SIG-M5 treated with dmso at 0.1 percent for 504 hours (cell line): ENCODE results near the gene B3GALT4.
A peak's percentile ranks its signal among the peaks of the same experiment; 100 is the strongest.

ENCODE experiments used
- DNase-seq: peaks from one replicate; lab custom pipeline; 2025; ENCODE audit not compliant: unreplicated experiment; lab: John Stamatoyannopoulos, UW

B3GALT4 gene

DNA sequence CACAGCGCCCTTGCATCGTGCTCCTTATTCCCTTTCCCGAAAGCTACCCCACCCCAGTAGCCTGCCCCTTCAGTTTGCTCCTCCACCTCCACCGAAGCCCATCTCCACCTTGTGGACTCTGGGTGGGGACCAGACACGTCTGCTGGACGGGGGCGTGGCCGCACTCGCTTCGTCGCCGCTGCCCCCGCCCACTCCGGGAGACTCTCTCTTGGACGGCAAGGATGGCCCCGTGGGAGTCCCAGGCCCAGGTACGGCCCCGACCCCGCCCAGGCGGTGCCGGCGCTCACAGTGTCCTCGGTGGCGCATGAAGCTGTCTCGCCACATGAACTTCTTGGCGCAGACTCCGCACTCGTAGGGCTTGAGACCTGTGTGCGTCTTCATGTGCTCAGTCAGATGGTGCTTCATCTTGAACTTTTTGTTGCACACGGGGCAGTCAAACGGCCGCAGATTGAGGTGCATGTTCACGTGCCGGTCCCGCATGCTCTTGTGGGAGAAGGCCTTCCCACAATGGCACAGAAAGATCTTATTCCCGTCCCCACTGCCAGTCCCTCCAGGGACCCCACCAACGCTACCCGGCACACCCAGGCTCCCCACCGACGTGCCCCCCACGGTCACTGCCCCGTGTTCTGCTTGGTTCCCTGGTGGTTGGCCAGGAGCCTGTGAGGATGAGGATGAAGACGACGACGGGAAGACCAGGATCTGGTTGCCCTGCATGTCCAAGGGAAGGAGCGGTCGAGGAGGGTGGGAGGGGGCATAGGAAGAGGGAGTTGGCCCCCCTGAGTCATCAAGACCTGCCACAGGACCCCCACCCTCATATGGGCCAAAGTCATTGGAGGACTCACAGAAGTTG lies 38.2 kb downstream of the B3GALT4 start:
- DNase-seq, result no peak

GRCh38 chr6:33315793-33316602 lies 39.1 kb downstream of the B3GALT4 start:
- DNase-seq, result no peak

- DNase-seq, result no peak
Measured at GRCh38 chr6:33316603-33317418, 39.9 kb downstream of the B3GALT4 start.

DNA sequence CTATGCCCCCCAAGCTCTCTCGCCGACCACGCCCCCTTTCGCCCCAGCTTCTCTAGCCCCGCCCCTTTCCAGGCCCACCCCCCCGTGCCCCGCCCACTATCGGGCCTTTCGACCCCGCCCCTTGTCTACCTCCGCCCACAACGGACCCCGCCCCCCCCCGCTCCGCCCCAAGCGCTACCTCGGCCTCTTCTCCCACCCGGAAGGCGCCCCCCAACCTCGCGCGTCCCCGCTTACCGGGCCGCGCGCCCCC lies 40.4 kb downstream of the B3GALT4 start:
- DNase-seq, result no peak

GRCh38 chr6:33317669-33318425 lies 40.9 kb downstream of the B3GALT4 start, which contains the start of gene ZBTB22:
Gene ZBTB22 (minus strand): TSS chr6:33317744. CDS start chr6:33316916, 828 bp downstream.
- peak; percentile 96 for DNase-seq

- DNase-seq, result no peak
Measured at GRCh38 chr6:33318426-33319073, 41.6 kb downstream of the B3GALT4 start.

GRCh38 chr6:33319939-33320314 lies 43.0 kb downstream of the B3GALT4 start:
- DNase-seq, result no peak

- no peak for DNase-seq
Measured at GRCh38 chr6:33320315-33321181, 43.6 kb downstream of the B3GALT4 start.

DNA sequence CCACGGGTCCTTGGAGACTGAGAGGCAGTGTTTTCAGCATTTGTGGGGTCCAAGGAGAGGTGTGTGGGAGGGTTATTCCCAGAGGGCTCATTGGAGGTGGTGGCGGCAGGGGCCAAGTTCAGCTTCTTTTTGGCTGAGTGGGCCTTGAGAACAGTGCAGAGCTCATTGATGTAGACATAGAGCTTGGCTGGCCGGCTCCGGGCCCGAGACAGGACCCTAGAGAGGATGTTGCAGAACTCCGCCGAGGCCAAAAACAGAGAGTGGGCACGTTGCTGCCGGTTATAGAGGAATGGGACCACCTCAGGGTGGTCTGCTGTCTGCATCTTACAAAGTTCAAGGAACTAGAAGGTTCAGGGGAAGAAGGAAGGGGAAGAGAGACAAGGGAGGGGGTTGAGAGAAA lies 44.3 kb downstream of the B3GALT4 start:
- DNase-seq, result no peak

DNA sequence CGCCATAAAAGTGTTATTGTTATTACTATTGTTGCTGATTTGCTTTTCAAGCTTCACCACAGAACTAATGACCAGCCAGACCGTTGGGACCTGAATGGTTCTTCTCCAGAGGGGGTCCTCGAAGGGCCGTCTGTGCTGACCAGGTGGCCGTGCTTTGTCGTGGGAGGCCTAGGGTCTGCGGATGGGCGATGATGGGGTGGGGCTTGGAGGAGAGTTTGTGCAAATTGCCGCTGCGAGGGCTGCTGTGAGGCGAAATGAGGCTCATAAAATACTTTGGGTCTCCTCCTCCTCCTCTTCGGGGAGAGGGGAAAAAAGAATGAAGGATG lies 46.7 kb downstream of the B3GALT4 start:
- no peak for DNase-seq

DNA sequence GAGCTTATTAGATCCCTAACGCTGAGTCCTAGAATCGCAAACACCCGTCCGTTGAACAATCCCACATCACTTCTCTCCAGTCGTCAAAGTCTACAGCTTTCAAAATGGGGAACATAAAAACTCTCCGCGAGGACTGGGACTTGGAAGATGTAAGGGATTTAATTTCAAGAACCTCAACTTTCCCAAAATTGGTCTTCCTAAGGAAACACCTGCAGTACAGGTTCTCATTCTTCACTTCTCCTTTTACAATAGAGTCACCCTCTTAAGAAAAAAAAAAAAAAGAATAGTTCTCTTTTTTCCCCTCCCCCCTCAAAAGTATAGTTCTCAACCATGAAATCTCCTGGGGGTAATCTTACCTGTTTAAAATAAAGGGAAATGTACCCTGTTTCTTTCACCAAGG lies 47.2 kb downstream of the B3GALT4 start:
- DNase-seq, result peak; percentile 25
